Mesothelial cell of epicardium (in vitro differentiated cells): ENCODE measurements around the gene CNPPD1. TPM values are rescaled to one million over a fixed set of nuclear protein-coding genes. Genes with fewer than 3 reads are reported as not detected.

Experiments
- DNase-seq, 2 experiments: peaks; one replicate each; pipeline ENCODE4 v3.0.0; 2021; ENCODE audit warnings: low spot score in 2 of 2; ENCODE audit not compliant: unreplicated experiment in 2 of 2
- H3K27ac Mint-ChIP-seq: 2 replicates; pipeline ENCODE4 v1.8.0; 2021; ENCODE audit warnings: mixed read lengths
- H3K27me3 Mint-ChIP-seq: 2 replicates; pipeline ENCODE4 v1.8.0; 2021; ENCODE audit warnings: low read depth, mixed read lengths
- H3K36me3 Mint-ChIP-seq: 2 replicates; pipeline ENCODE4 v1.8.0; 2021; ENCODE audit warnings: mixed read lengths
- H3K4me1 Mint-ChIP-seq: 2 replicates; pipeline ENCODE4 v1.8.0; 2021; ENCODE audit warnings: mixed read lengths
- H3K4me3 Mint-ChIP-seq: 2 replicates; pipeline ENCODE4 v1.8.0; 2021; ENCODE audit warnings: mild to moderate bottlenecking, moderate library complexity, mixed read lengths
- H3K9me3 Mint-ChIP-seq: 2 replicates; pipeline ENCODE4 v1.8.0; 2021; ENCODE audit warnings: mixed read lengths
- CTCF ChIP-seq: fragments of 200-600 bp; sonication (generic); IDR thresholded peaks from one replicate; pipeline ENCODE4 v1.5.0; 2021; ENCODE audit warnings: antibody characterized with exemption; ENCODE audit not compliant: unreplicated experiment
- total RNA-seq: library from RNA; stranded (reverse); gene quantifications from 3 replicates; pipeline ENCODE4 v1.2.1, GENCODE V29; 2021

CNPPD1 gene
- total RNA-seq = 24.4 to 28.2 TPM (median 27.5 TPM) in 3 replicates

GRCh38 chr2:219176818-219177551 is at the start of gene CNPPD1:
Gene CNPPD1 (minus strand): TSS chr2:219176925. CDS start chr2:219176828, 97 bp downstream.
- no peak for TF ChIP-seq CTCF
- Mint-ChIP-seq H3K4me1 (peaks cover 24% of the 10 kb centered on the region), H3K4me3 (peak within 1 kb of the TSS; percentile 82), H3K9me3 (no peaks in the 10 kb centered on the region), H3K27me3 (no peaks in the 10 kb centered on the region), H3K36me3 (peaks cover 24% of the 10 kb centered on the region), H3K27ac (peak within 1 kb of the TSS; percentile 99)
- DNase-seq = peak; percentile 63 to 83

GRCh38 chr2:219225350-219225749 is 48.6 kb upstream of the CNPPD1 start:
- Mint-ChIP-seq H3K36me3 (peaks cover 31% of the 10 kb centered on the region), H3K4me1 (peaks cover 19% of the 10 kb centered on the region), H3K27ac (no peak overlapping the region), H3K9me3 (no peaks in the 10 kb centered on the region), H3K27me3 (no peaks in the 10 kb centered on the region), H3K4me3 (no peak overlapping the region)
- no peak for DNase-seq
- no peak for TF ChIP-seq CTCF

- Mint-ChIP-seq H3K4me3 (no peak overlapping the region), H3K4me1 (peaks cover 22% of the 10 kb centered on the region), H3K9me3 (no peaks in the 10 kb centered on the region), H3K27ac (no peak overlapping the region), H3K36me3 (peaks cover 36% of the 10 kb centered on the region), H3K27me3 (no peaks in the 10 kb centered on the region)
- DNase-seq = no peak
- no peak for TF ChIP-seq CTCF
These were observed 47.3 kb upstream of the CNPPD1 start for GRCh38 chr2:219223831-219224610.

- Mint-ChIP-seq H3K4me1 (peaks cover 16% of the 10 kb centered on the region), H3K9me3 (no peaks in the 10 kb centered on the region), H3K36me3 (peaks cover 36% of the 10 kb centered on the region), H3K27me3 (no peaks in the 10 kb centered on the region), H3K27ac (no peak overlapping the region), H3K4me3 (no peak overlapping the region)
- no peak for DNase-seq
- TF ChIP-seq CTCF = no peak
These were observed 45.3 kb upstream of the CNPPD1 start for GRCh38 chr2:219221957-219222518.

- TF ChIP-seq CTCF = no peak
- no peaks in the 10 kb centered on the region for H3K27me3 Mint-ChIP-seq
- H3K27ac Mint-ChIP-seq = no peak overlapping the region
- H3K36me3 Mint-ChIP-seq = peaks cover 31% of the 10 kb centered on the region
- no peaks in the 10 kb centered on the region for H3K9me3 Mint-ChIP-seq
- peaks cover 23% of the 10 kb centered on the region for H3K4me1 Mint-ChIP-seq
- no peak overlapping the region for H3K4me3 Mint-ChIP-seq
- DNase-seq = no peak
These were observed 44.1 kb upstream of the CNPPD1 start for GRCh38 chr2:219220652-219221402.
